ENCODE data around the gene SUSD2.

Gene SUSD2

DNA sequence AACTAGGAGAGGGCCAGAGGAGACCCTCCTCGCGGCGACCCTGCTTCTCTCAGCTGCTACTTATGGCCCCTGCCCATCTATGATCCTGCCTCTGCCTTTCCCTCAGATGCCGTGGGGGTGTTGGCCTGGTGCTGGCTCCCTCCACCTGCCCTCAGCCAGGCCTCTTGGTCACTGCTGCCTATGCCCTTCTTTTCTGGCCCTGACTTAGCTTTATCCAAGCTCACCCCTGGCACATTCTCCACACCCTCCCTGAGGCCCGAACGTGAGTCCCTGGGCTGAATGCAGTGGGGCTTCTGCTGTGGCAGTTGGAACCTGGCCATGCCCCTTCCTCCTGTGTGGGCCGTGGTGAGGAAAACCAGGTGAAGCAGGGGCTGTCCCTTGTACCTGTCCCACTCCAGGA lies 19.8 kb upstream of the SUSD2 start:
- Histone ChIP-seq H3K79me2 (ENCODE audit: low read length) (no peaks in the 10 kb centered on the region), H3K4me2 (ENCODE audit: low read length) (0 out of 2 replicates have a peak overlapping the region, but pooled peaks have one; percentile 13), H3K36me3 (replicated peaks; ENCODE audit: low read depth, low read length) (peaks cover 14% of the 10 kb centered on the region), H4K20me1 (ENCODE audit: insufficient read depth, low read length) (no peaks in the 10 kb centered on the region), H3K27me3 (ENCODE audit: low read depth, low read length) (no peaks in the 10 kb centered on the region), H3K9ac (ENCODE audit: low read length) (no peak overlapping the region), H3K4me3 (ENCODE audit: low read length) (no peak overlapping the region), H3K4me1 (ENCODE audit: low read length) (peaks cover 38% of the 10 kb centered on the region), H2AFZ (ENCODE audit: low read depth, low read length) (no peak overlapping the region), H3K27ac (ENCODE audit: low read length) (peak overlapping the region; percentile 42; the same call in 1 of the 2 replicates), H3K9me3 (ENCODE audit: insufficient read depth, low read length) (no peaks in the 10 kb centered on the region)
- TF ChIP-seq, protein P1, sequence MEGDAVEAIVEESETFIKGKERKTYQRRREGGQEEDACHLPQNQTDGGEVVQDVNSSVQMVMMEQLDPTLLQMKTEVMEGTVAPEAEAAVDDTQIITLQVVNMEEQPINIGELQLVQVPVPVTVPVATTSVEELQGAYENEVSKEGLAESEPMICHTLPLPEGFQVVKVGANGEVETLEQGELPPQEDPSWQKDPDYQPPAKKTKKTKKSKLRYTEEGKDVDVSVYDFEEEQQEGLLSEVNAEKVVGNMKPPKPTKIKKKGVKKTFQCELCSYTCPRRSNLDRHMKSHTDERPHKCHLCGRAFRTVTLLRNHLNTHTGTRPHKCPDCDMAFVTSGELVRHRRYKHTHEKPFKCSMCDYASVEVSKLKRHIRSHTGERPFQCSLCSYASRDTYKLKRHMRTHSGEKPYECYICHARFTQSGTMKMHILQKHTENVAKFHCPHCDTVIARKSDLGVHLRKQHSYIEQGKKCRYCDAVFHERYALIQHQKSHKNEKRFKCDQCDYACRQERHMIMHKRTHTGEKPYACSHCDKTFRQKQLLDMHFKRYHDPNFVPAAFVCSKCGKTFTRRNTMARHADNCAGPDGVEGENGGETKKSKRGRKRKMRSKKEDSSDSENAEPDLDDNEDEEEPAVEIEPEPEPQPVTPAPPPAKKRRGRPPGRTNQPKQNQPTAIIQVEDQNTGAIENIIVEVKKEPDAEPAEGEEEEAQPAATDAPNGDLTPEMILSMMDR (IDR thresholded peaks at IDR 0.05; ENCODE audit: low read depth, low read length), result no peak
- no peak for TF ChIP-seq EZH2phosphoT487 (IDR thresholded peaks at IDR 0.05; ENCODE audit: low read depth)

- H3K4me3 ChIP-seq (ENCODE audit: low read length), result no peak overlapping the region
- peaks cover 14% of the 10 kb centered on the region for H3K36me3 ChIP-seq (replicated peaks; ENCODE audit: low read depth, low read length)
- H3K4me2 ChIP-seq (ENCODE audit: low read length), result peak overlapping the region; percentile 13
- peaks cover 38% of the 10 kb centered on the region for H3K4me1 ChIP-seq (ENCODE audit: low read length)
- H4K20me1 ChIP-seq (ENCODE audit: insufficient read depth, low read length), result no peaks in the 10 kb centered on the region
- TF ChIP-seq EZH2phosphoT487 (IDR thresholded peaks at IDR 0.05; ENCODE audit: low read depth), result no peak
- TF ChIP-seq, protein P1 (IDR thresholded peaks at IDR 0.05; ENCODE audit: low read depth, low read length), result no peak
- no peaks in the 10 kb centered on the region for H3K9me3 ChIP-seq (ENCODE audit: insufficient read depth, low read length)
- H3K27ac ChIP-seq (ENCODE audit: low read length), result peak overlapping the region; percentile 42
- H2AFZ ChIP-seq (ENCODE audit: low read depth, low read length), result no peak overlapping the region
- no peak overlapping the region; the same call in 1 of the 2 replicates for H3K9ac ChIP-seq (ENCODE audit: low read length)
- H3K79me2 ChIP-seq (ENCODE audit: low read length), result no peaks in the 10 kb centered on the region
- no peaks in the 10 kb centered on the region for H3K27me3 ChIP-seq (ENCODE audit: low read depth, low read length)
These were observed 19.4 kb upstream of the SUSD2 start for GRCh38 chr22:24161909-24162308.

GRCh38 chr22:24162436-24162835 lies 18.9 kb upstream of the SUSD2 start:
- H3K36me3 ChIP-seq (replicated peaks; ENCODE audit: low read depth, low read length), result peaks cover 18% of the 10 kb centered on the region

DNA sequence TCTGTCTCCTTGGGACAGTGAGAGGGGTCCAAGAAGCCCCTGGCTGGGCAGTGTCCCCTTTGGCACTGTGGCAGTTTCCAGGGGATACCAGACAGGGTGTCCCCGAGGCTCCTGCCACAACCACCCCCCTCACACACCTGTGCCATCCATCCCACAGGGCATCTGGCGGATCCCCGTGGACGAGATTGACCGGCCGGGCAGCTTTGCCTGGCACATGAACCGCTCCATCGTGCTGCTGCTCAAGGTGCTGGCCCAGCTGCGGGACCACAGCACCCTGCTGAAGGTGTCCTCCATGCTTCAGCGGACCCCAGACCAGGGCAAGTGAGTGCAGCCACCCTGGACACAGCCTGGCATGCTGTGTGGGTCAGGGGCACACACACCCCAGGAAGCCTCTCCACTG lies 17.0 kb upstream of the SUSD2 start:
- Histone ChIP-seq H3K36me3 (replicated peaks; ENCODE audit: low read depth, low read length) (peaks cover 29% of the 10 kb centered on the region), H3K4me3 (ENCODE audit: low read length) (no peak overlapping the region), H3K4me2 (ENCODE audit: low read length) (no peak overlapping the region), H3K4me1 (ENCODE audit: low read length) (peaks cover 36% of the 10 kb centered on the region), H3K27ac (ENCODE audit: low read length) (no peak overlapping the region), H3K27me3 (ENCODE audit: low read depth, low read length) (no peaks in the 10 kb centered on the region), H4K20me1 (ENCODE audit: insufficient read depth, low read length) (no peaks in the 10 kb centered on the region; the same call in 1 of the 2 replicates), H3K79me2 (ENCODE audit: low read length) (no peaks in the 10 kb centered on the region), H3K9ac (ENCODE audit: low read length) (no peak overlapping the region), H2AFZ (ENCODE audit: low read depth, low read length) (no peak overlapping the region), H3K9me3 (ENCODE audit: insufficient read depth, low read length) (no peaks in the 10 kb centered on the region)
- TF ChIP-seq, protein P1 (IDR thresholded peaks at IDR 0.05; ENCODE audit: low read depth, low read length), result no peak
- TF ChIP-seq EZH2phosphoT487 (IDR thresholded peaks at IDR 0.05; ENCODE audit: low read depth), result no peak

More at GRCh38 chr22:24162436-24162835, 18.9 kb upstream of the SUSD2 start:
- no peaks in the 10 kb centered on the region for H3K27me3 ChIP-seq (ENCODE audit: low read depth, low read length)
- H3K9me3 ChIP-seq (ENCODE audit: insufficient read depth, low read length), result no peaks in the 10 kb centered on the region
- no peak for TF ChIP-seq EZH2phosphoT487 (IDR thresholded peaks at IDR 0.05; ENCODE audit: low read depth)
- TF ChIP-seq, protein P1 (IDR thresholded peaks at IDR 0.05; ENCODE audit: low read depth, low read length), result no peak
- no peaks in the 10 kb centered on the region for H4K20me1 ChIP-seq (ENCODE audit: insufficient read depth, low read length)
- H3K79me2 ChIP-seq (ENCODE audit: low read length), result no peaks in the 10 kb centered on the region
- no peak overlapping the region for H2AFZ ChIP-seq (ENCODE audit: low read depth, low read length)
- H3K27ac ChIP-seq (ENCODE audit: low read length), result peak overlapping the region; percentile 42
- H3K4me2 ChIP-seq (ENCODE audit: low read length), result peak overlapping the region; percentile 13
- H3K4me3 ChIP-seq (ENCODE audit: low read length), result no peak overlapping the region
- H3K4me1 ChIP-seq (ENCODE audit: low read length), result peaks cover 38% of the 10 kb centered on the region
- no peak overlapping the region; the same call in 1 of the 2 replicates for H3K9ac ChIP-seq (ENCODE audit: low read length)
